Mononuclear cell (primary cell): Measurements from ENCODE around the gene MAP2K3. TPM values are rescaled to one million over a fixed set of nuclear protein-coding genes. Genes with fewer than 3 reads are reported as not detected.
A peak's percentile ranks its signal among the peaks of the same experiment; 100 is the strongest.
"Not testable (repeated sequence)": the region's sequence is repeated elsewhere in the genome, so short reads cannot be mapped to it uniquely, and the experiment has no call there.

ENCODE experiments used
- H3K27me3 ChIP-seq: 2 replicates; pipeline ENCODE4 v1.6.0; 2011; ENCODE audit warnings: low read length, control low read depth; ENCODE audit not compliant: insufficient read depth
- H3K4me1 ChIP-seq: 2 replicates; pipeline ENCODE4 v1.5.1; 2011; ENCODE audit warnings: mild to moderate bottlenecking, low read length, control low read depth; ENCODE audit not compliant: insufficient read depth
- H3K4me3 ChIP-seq: 2 replicates; pipeline ENCODE4 v1.5.1; 2011; ENCODE audit warnings: mild to moderate bottlenecking, low read length, moderate library complexity
- H3K9me3 ChIP-seq: 2 replicates; pipeline ENCODE4 v1.5.1; 2011; ENCODE audit warnings: low read depth, mild to moderate bottlenecking, control low read depth, low read length
- total RNA-seq: library from RNA; depleted of rRNA; stranded (reverse); fragments of >200 nt; gene quantifications from one replicate; pipeline ENCODE4 v1.2.3, GENCODE V29; 2012

Gene MAP2K3
- total RNA-seq, 1 donor = 57.4 TPM

GRCh38 chr17:21316887-21317500, 32.5 kb downstream of the MAP2K3 start:
- H3K9me3 ChIP-seq, H3K4me1 ChIP-seq, H3K4me3 ChIP-seq, H3K27me3 ChIP-seq: not testable (repeated sequence)

DNA sequence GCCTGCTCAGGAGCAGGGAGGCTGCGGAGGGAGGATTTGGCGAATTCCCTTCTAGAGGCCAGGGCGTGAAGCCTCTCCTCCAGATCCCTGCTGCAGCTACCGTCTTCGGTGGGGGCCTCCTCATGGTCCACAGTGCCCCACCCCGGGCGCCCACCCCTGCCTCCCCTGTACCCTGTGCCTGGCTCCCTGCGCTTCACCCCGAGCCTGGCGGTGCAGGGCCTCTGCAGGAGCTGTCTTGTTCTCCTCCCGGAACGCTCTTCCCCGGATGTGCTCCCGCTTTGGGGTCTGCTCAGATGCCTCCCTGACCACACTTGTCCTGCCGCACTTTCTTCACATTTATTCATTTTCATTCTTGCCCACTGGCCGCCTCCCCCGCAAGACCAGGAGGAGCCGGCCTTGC, 33.3 kb downstream of the MAP2K3 start:
- not testable (repeated sequence) for H3K9me3 ChIP-seq, H3K4me1 ChIP-seq, H3K4me3 ChIP-seq, H3K27me3 ChIP-seq

DNA sequence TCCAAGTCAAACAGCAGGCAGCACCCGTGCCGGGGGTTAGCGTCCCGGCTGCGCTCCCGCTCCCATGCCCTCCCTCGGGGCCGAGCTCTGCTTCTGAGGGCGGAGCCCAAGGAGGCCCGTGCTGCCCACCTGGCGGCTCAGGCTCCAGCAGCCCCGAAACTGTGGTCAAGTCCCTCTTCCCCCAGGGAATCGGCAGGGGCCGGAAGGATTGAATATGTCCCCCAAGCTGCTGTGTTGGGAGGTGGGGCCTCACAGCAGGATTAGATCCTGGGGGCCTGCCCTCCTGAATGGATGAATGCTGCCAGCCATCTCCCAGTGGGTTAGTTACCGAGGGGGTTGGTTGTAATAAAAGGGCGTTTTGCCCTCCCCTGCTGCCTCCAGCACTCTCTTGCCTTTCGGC, 33.9 kb downstream of the MAP2K3 start:
- Histone ChIP-seq H3K27me3 (no peaks in the 10 kb centered on the region), H3K4me3 (no peak overlapping the region), H3K9me3 (no peaks in the 10 kb centered on the region), H3K4me1 (peaks cover 5% of the 10 kb centered on the region)

- not testable (repeated sequence) for H3K4me3 ChIP-seq, H3K27me3 ChIP-seq, H3K9me3 ChIP-seq, H3K4me1 ChIP-seq
Observed at GRCh38 chr17:21318856-21319255, 34.3 kb downstream of the MAP2K3 start.

GRCh38 chr17:21319256-21319655, 34.7 kb downstream of the MAP2K3 start:
- H3K9me3 ChIP-seq, H3K4me1 ChIP-seq, H3K4me3 ChIP-seq, H3K27me3 ChIP-seq: not testable (repeated sequence)

DNA sequence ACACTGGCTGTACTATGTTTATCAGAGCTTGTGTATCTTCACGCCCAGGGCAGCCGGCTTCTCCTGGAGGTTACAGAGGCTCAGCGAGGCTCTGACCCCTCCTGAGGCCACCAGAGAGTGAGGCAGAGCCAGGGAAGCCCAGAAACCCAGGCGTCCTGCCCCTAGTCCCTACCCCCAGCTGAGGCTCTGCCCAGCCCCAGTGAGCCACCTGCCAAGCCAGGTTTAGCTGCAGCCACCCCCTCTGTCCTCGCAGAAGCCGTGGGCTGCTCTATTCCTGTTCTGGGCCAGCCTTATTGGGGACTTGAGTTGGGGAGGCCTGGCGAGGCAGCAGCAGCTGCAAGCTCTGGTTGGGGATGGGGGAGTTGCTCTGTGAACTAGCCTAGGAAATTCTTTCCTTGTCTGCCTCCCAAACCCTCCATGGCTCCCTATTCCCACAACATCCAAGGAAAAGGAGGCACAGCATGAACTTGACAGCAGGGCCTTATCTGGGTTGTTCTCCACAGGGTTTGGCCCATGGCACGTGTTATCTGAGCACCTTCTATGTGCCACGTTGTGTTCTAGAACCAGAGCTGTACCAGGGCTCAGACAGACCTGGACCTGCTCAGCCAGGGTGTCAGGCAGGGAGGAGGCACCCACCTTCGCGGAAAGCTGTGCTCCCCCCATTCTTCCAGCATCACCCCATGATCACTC, 35.3 kb downstream of the MAP2K3 start:
- H3K4me1 ChIP-seq, H3K27me3 ChIP-seq, H3K4me3 ChIP-seq, H3K9me3 ChIP-seq: not testable (repeated sequence)

DNA sequence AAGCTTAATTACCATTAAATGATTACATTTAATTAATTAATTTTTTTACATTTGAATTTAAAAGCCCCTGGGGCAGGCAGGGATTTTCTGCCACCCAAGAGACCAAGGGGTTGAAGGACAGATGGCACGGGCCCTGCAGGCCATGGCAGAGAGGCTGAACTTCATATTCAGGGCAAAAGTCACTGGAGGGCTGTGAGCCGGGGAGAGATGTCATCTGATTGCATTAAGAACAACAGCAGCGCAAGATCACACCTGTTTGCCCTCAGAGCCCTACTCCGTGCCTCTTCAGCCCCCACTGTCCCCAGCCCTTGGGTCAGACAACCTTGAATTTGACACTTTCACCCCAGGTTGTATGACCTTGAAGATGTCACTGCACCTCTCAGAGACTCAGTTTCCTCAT, 35.9 kb downstream of the MAP2K3 start:
- H3K4me1 ChIP-seq, H3K9me3 ChIP-seq, H3K4me3 ChIP-seq, H3K27me3 ChIP-seq: not testable (repeated sequence)

DNA sequence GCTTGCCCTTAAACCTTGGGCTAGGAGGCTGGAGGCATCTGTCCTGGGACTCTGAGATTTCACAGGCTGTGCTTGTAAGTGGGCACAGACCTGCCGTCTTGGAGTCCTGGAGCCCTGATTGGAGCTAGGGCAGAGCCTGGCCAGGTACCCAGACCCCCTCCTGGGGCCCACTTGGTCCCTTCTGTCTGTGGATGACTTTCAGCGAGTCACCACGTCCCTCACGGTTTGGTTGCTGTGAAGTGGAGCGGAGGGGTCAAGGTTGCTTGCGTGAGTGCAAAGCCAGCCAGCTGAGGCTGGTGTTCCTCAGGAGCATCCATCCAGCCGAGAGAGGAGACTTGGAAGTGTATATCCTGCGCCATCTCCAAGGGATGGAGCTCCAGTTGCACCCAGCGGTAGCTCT, 36.5 kb downstream of the MAP2K3 start:
- H3K9me3 ChIP-seq, H3K27me3 ChIP-seq, H3K4me3 ChIP-seq: not testable (repeated sequence)
- H3K4me1 ChIP-seq = peaks cover 12% of the 10 kb centered on the region

- H3K4me3 ChIP-seq, H3K27me3 ChIP-seq, H3K9me3 ChIP-seq: not testable (repeated sequence)
- peaks cover 11% of the 10 kb centered on the region for H3K4me1 ChIP-seq
Observed at GRCh38 chr17:21321744-21322191, 37.3 kb downstream of the MAP2K3 start.

GRCh38 chr17:21323257-21324111, 39.0 kb downstream of the MAP2K3 start:
- not testable (repeated sequence) for H3K27me3 ChIP-seq, H3K4me1 ChIP-seq, H3K9me3 ChIP-seq
- H3K4me3 ChIP-seq = peak overlapping the region; percentile 53

GRCh38 chr17:21324741-21325140, 40.2 kb downstream of the MAP2K3 start:
- not testable (repeated sequence) for H3K9me3 ChIP-seq, H3K4me1 ChIP-seq, H3K27me3 ChIP-seq, H3K4me3 ChIP-seq

- not testable (repeated sequence) for H3K9me3 ChIP-seq, H3K4me3 ChIP-seq, H3K4me1 ChIP-seq, H3K27me3 ChIP-seq
Observed at GRCh38 chr17:21327921-21328320, 43.4 kb downstream of the MAP2K3 start.

- not testable (repeated sequence) for H3K27me3 ChIP-seq, H3K9me3 ChIP-seq, H3K4me3 ChIP-seq, H3K4me1 ChIP-seq
Observed at GRCh38 chr17:21328778-21329177, 44.3 kb downstream of the MAP2K3 start.

GRCh38 chr17:21330436-21331160, 46.1 kb downstream of the MAP2K3 start:
- Histone ChIP-seq H3K4me3 (no peak overlapping the region), H3K9me3 (no peaks in the 10 kb centered on the region), H3K27me3 (no peaks in the 10 kb centered on the region), H3K4me1 (peaks cover 2% of the 10 kb centered on the region)
